ENCODE measurements around the gene POLR2H. TPM values are rescaled to one million over a fixed set of nuclear protein-coding genes. Genes with fewer than 3 reads are reported as not detected.
"Not testable (repeated sequence)": the region's sequence is repeated elsewhere in the genome, so short reads cannot be mapped to it uniquely, and the experiment has no call there.

Gene POLR2H
- total and polyA plus RNA-seq, 2 experiments from 2014 or later = 96.2 to 112 TPM

GRCh38 chr3:184339001-184339400, 22.5 kb upstream of the POLR2H start:
- DNase-seq (ENCODE audit: low read depth in 1 of 2, low spot score in 1 of 2) = no peak
- no peak overlapping the region for H3K4me3 ChIP-seq
- H3K4me1 ChIP-seq (ENCODE audit: low read depth) = peaks cover 5% of the 10 kb centered on the region
- no peaks in the 10 kb centered on the region for H3K27me3 ChIP-seq
- no peaks in the 10 kb centered on the region for H3K9me3 ChIP-seq (ENCODE audit: low read depth)
- H3K36me3 ChIP-seq = peaks cover 8% of the 10 kb centered on the region
- H3K27ac ChIP-seq = no peak overlapping the region
- TF ChIP-seq, protein P1, sequence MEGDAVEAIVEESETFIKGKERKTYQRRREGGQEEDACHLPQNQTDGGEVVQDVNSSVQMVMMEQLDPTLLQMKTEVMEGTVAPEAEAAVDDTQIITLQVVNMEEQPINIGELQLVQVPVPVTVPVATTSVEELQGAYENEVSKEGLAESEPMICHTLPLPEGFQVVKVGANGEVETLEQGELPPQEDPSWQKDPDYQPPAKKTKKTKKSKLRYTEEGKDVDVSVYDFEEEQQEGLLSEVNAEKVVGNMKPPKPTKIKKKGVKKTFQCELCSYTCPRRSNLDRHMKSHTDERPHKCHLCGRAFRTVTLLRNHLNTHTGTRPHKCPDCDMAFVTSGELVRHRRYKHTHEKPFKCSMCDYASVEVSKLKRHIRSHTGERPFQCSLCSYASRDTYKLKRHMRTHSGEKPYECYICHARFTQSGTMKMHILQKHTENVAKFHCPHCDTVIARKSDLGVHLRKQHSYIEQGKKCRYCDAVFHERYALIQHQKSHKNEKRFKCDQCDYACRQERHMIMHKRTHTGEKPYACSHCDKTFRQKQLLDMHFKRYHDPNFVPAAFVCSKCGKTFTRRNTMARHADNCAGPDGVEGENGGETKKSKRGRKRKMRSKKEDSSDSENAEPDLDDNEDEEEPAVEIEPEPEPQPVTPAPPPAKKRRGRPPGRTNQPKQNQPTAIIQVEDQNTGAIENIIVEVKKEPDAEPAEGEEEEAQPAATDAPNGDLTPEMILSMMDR (IDR thresholded peaks at IDR 0.05; ENCODE audit: low read depth, low read length) = no peak

DNA sequence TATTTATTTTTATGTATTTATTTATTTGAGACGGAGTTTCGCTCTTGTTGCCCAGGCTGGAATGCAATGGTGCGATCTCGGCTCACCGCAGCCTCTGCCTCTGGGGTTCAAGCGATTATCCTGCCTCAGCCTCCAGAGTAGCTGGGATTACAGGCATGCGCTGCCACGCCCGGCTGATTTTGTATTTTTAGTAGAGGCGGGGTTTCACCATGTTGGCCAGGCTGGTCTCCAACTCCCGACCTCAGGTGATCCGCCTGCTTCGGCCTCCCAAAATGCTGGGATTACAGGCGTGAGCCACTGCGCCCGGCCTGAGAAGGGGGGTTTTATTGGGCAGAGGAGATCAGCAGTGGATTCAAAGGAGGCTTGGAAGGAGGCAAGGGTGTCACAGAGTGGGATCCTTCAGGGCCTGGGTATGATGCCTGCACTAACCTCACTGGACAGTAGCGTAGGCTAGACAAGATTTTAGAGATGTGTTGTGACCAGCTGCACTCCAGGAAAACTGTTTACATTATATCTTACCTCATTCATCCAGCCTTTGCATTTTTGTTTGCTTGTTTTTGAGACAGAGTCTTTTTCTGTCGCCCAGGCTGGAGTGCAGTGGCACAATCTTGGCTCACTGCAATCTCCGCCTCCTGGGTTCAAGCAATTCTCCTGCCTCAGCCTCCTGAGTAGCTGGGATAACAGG, 21.9 kb upstream of the POLR2H start:
- H3K27me3 ChIP-seq; H3K4me1 ChIP-seq (ENCODE audit: low read depth); DNase-seq (ENCODE audit: low read depth in 1 of 2, low spot score in 1 of 2); H3K9me3 ChIP-seq (ENCODE audit: low read depth); H3K4me3 ChIP-seq; H3K36me3 ChIP-seq; H3K27ac ChIP-seq: not testable (repeated sequence)

GRCh38 chr3:184341925-184342324, 19.6 kb upstream of the POLR2H start:
- no peaks in the 10 kb centered on the region for H3K27me3 ChIP-seq
- peaks cover 13% of the 10 kb centered on the region for H3K4me1 ChIP-seq (ENCODE audit: low read depth)
- no peaks in the 10 kb centered on the region for H3K36me3 ChIP-seq
- no peak overlapping the region for H3K27ac ChIP-seq
- H3K9me3 ChIP-seq (ENCODE audit: low read depth) = no peaks in the 10 kb centered on the region
- TF ChIP-seq, protein P1 (IDR thresholded peaks at IDR 0.05; ENCODE audit: low read depth, low read length) = no peak
- no peak overlapping the region for H3K4me3 ChIP-seq
- no peak for DNase-seq (ENCODE audit: low read depth in 1 of 2, low spot score in 1 of 2)

GRCh38 chr3:184343200-184343876, 18.2 kb upstream of the POLR2H start:
- H3K27me3 ChIP-seq = no peaks in the 10 kb centered on the region
- no peaks in the 10 kb centered on the region for H3K36me3 ChIP-seq
- TF ChIP-seq, protein P1 (IDR thresholded peaks at IDR 0.05; ENCODE audit: low read depth, low read length) = no peak
- no peak for DNase-seq (ENCODE audit: low read depth in 1 of 2, low spot score in 1 of 2)
- H3K4me1 ChIP-seq (ENCODE audit: low read depth) = peaks cover 13% of the 10 kb centered on the region
- H3K27ac ChIP-seq = no peak overlapping the region
- no peak overlapping the region for H3K4me3 ChIP-seq
- H3K9me3 ChIP-seq (ENCODE audit: low read depth) = no peaks in the 10 kb centered on the region

DNA sequence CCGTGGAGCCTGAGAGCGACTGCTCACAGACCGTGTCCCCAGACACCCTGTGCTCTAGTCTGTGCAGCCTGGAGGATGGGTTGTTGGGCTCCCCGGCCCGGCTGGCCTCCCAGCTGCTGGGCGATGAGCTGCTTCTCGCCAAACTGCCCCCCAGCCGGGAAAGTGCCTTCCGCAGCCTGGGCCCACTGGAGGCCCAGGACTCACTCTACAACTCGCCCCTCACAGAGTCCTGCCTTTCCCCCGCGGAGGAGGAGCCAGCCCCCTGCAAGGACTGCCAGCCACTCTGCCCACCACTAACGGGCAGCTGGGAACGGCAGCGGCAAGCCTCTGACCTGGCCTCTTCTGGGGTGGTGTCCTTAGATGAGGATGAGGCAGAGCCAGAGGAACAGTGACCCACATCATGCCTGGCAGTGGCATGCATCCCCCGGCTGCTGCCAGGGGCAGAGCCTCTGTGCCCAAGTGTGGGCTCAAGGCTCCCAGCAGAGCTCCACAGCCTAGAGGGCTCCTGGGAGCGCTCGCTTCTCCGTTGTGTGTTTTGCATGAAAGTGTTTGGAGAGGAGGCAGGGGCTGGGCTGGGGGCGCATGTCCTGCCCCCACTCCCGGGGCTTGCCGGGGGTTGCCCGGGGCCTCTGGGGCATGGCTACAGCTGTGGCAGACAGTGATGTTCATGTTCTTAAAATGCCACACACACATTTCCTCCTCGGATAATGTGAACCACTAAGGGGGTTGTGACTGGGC, 16.8 kb upstream of the POLR2H start:
- no peaks in the 10 kb centered on the region for H3K36me3 ChIP-seq
- no peak overlapping the region for H3K4me3 ChIP-seq
- no peaks in the 10 kb centered on the region for H3K27me3 ChIP-seq
- H3K27ac ChIP-seq = no peak overlapping the region
- no peaks in the 10 kb centered on the region for H3K9me3 ChIP-seq (ENCODE audit: low read depth)
- DNase-seq (ENCODE audit: low read depth in 1 of 2, low spot score in 1 of 2) = no peak
- H3K4me1 ChIP-seq (ENCODE audit: low read depth) = peaks cover 8% of the 10 kb centered on the region
- TF ChIP-seq, protein P1 (IDR thresholded peaks at IDR 0.05; ENCODE audit: low read depth, low read length) = no peak

Data from cardiac muscle cell (in vitro differentiated cells and primary cell).